HG03139 (cell line): ENCODE results near the gene KCNQ1.

Experiments used
- ATAC-seq: cut with Tn5 transposase; IDR thresholded peaks from one replicate; pipeline ENCODE4 v1.9.1; 2021; ENCODE audit not compliant: unreplicated experiment

KCNQ1 gene

DNA sequence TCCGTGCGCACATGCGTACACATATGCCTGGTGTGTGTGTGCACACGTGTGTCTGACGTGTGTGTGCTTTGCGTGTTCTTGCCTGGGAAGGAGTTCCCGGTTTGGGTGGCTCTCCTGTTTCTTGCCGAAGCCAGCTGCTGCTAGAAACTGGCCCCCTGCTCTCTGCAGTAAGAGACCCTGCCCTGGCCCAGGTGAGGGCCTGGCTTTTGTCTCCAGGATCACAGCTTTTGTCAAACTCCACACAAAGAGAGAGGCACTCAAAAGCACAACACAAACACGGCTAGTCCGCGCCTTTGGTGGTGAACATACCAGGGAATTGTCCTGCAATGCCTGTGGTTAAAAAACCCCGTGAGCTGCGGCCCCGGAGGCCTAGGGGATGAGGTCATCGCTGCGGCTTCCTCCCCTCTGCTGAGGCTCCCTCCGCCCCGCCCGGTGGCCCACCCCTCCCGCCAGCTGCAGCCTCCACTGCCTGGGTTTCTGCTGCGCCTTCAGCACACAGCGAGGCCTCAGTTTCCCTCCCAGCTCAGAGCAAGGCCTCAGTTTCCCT is 88.9 kb downstream of the KCNQ1 start:
- ATAC-seq: no peak

DNA sequence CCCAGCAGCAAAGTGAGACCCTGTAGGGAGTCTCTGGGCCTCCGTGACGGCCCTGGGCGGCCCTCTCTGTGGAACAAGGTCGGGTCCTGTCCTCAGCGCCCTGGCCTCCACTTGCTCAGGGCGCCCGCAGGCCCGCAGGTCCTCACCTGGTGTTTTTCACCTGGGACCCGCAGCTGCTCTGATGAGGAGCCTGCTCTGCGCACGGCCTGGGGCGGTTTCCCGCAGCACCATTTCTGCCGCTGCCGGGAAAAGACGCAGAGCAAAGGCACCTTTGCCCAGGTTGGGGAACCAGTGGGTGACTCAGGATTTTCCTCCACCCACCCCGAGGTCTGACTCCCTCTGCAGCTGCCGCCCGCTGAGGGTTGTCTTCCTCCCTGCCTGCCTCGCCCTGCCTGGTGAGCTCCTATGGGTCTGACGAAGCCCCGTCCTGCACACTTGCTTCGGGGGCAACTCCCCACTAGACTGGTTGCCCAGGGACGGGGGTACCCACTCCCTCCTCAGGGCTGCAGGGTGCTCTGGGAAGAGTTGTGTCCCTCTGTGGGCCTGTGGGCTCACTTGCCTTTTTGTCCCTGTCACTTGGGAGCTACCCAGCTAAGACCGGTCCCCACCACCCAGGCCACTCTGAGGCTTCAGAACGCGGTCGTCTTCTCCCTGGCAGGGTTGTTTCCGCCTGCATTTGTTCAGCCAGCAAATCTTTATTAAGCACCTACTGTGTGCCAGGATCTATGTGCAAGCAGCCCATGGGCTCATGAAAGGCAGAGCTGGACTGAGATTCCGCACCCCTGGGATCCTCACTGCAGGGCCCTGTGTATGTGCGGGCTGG is 89.5 kb downstream of the KCNQ1 start:
- ATAC-seq: no peak

DNA sequence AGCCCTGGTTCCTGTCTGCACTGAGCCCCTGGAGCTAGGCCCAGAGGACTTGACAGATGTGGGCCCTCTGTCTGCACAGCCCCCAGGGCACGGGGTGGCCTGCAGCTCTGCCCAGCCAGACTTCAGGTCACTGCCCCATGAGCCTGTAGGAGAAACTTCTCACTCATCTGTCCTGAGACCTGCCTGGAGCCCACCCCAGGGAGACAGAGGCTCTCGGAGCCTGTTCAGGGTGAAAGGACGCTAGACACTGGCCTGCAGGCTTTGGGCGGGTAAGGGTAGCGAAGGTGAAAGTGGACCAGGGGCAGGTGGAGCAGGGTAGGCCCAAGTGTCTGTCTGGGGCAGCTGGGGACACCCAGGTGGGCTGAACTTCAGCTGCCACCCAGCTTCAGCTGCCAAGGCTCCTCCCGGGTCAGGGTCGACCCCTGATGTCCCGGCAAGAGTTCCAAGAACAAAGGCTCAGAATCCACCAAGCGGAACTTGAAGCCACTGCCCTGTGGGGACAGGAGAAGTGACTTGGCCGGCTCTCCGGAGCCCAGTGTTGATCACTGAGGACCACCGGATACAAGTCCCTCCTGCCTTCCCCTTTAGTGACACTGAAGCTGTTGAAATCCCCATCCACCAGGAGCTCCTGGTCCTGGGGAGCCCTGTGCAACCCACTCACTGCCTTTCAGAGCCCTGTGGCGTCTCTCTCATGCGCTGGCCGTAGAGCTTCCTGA is 90.3 kb downstream of the KCNQ1 start:
- no peak for ATAC-seq

DNA sequence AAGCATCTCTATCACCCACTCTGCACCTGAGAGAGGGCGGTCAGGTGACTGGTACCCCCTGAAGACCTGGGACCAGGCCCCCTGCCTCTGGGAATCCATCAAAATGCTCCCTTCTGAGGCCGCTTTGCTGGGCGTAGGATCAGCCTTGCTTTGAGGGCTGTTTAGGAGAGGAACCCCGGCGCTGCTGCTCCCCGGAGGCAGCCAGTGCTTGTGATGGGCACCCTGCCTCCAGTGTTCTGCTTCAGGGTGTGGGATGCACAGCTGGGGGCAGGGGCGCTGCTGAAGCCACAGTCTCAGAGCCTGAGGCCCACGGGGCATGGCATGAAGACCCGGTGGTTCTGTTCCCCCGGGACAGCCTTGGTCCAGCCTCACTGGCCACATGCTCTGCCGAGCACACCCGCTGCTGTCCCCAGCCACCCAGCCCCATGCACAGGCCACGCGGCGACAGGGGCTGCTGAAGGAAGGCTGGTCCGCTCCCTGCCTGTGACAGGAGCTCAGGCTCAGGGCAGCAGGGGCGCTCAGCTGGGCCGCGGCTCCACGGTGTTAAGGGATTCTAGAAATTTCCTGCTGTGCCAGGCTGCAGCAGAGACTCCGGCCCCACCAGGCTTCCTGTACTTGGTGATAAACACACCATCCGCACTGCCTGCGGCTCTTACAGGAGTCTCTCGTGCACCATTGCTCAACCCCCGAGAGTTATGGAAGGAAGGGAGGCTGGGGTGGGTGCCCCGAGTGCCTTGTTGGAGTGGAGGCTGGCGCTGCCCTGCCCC is 91.0 kb downstream of the KCNQ1 start:
- ATAC-seq: no peak

DNA sequence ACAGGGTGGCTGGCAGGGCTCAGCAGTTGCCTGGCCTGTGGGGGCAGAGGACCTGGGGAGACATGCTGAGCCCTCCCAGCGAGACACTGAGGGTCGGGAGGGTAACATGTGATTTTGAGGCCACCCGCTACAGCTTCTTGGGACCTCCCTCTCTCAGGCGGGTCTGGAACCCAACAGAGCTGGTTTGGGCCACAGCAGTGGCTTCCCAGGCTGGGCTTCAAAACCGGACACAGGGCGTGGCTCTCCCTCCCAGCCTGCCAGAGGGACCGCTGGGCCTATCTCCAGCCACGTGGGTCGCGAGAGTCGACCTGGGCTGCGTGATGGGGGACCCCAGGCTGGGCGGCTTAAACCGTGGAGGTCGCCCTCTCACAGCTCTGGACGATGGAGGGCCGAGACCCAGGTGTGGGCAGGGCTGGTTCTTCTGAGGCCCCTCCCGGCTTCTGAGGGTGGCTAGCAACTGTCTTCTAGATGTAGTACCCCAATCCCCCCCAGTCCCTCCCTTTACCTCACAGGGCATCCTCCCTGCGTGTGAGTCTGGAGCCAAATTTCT is 91.7 kb downstream of the KCNQ1 start:
- no peak for ATAC-seq

DNA sequence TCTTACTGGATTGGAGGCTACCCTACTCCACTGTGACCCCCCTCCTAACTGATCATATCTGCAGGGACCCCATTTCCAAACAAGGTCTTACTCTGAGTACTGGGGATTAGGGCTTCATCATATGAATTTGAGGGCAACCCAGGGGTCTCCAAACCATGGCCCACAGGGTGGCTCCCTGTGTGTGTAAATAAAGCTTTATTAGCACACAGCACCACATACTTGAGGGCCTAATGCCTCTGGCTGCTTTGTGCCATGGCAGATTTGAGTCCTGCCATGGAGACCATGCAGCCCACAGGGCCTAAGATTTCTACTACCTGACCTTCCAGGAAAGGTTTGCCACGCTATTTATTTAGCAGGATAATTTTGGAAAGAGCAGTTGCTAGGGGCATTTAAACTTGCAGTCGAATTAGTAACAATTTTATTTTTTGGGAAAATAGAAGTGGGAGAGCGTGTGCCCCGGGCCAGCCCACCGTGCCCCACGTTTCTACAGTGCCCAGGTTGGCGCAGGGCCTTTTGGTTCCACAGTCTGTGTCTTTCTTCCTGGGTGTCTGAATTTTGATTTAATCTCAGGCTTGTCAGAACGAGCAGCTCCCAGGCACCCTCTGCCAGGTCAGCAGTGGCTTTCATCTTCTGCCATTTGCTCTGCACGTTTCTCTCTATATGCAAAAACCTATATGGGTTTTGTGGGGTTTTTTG is 92.3 kb downstream of the KCNQ1 start:
- no peak for ATAC-seq

DNA sequence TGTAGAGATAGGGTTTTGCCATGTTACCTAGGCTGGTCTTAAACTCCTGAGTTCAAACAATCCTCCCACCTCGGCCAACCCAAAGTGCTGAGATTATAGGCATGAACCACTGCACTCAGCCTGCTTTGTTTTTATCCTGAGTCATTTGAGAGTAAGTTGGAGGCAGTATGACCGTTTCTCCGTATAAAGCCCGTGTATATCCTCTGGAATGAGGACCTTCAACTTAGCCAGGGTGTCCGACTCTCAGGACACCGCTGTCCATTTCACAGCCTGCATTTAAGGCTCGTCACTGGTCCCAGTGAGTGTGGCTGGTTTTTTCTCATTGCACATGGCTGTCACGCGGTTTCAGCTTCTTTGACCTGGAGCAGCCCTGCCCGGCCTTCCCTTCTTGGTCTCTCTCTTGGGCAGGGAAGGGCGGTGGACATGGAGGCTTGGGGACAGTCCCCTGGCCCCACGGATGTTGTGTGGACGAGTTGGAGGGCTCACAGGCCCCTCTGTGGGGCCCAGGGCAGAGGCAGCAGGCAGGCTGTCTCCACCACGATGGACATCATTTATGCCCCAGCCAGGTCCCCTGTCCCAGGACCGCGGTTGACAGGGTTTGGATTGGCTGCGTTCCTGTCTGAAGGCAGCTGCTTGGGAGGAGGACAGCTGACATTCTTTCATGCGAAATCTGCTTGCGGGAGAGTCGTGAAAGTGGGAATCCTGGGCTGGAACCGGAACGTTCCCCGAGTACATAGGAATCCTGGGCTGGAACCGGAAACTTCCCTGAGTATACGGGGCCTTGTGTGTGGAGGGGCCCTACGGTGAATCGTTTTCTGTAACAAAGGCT is 93.3 kb downstream of the KCNQ1 start:
- no peak for ATAC-seq

DNA sequence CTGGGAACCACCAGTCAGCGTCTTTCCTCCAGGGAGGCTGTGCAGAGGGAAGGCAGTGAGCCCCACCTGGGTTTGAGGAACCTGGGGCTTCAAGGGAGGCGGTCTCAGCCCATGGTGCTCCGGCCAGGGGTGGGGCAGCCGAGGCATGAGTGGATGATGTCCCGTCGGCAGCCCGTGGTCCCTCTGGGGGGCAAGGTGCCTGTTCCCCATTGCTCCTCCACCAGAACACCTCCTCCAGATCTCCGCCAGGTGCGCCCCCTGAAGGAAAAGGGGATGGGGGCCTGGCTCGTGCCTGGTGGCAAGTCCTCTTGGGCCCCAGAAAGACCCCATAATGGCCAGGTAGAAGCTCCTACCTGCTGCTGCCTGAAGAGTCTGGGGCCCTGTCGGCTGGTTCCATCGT is 94.1 kb downstream of the KCNQ1 start:
- no peak for ATAC-seq

DNA sequence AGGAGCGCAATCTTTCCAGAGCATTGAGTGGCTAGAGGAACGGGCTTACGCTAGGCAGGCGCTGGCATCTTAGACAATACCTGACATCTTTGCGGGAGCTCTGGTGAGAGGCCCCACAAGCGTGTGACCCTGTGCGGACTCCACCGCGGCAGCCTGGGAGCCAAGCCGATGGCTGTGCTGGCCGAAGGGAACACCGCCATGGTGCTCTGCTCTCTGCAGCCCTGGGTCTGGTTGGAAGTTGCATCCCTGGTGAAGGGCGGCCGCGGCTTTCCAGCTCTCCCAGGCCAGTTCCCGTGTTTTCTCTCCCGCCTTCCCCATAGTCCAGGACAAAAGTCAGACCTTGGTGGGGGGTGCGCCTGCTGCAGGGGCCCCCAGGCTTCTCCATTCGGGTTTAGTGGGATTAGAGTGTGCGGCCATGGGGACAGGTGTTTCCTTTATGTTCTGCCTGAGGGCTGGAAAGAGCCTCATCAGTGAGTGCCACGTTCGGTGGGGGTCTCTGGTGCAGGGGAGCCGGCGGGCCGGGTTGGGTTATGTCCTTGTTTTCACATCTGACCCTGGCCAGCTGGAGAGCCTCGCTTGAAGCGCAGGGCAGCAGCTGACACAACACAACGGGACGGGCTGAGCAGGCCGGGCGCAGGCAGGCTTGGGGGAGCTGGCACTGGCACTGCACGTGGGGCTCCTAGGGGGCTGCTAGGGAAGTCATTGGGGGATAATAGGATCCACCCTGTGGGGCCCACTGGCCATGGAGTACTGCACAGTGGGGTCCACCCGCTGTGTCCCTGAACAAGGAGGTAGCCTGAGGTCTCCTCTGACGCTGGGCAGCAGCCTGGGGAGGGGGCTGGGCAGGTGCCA is 94.8 kb downstream of the KCNQ1 start:
- ATAC-seq: no peak

DNA sequence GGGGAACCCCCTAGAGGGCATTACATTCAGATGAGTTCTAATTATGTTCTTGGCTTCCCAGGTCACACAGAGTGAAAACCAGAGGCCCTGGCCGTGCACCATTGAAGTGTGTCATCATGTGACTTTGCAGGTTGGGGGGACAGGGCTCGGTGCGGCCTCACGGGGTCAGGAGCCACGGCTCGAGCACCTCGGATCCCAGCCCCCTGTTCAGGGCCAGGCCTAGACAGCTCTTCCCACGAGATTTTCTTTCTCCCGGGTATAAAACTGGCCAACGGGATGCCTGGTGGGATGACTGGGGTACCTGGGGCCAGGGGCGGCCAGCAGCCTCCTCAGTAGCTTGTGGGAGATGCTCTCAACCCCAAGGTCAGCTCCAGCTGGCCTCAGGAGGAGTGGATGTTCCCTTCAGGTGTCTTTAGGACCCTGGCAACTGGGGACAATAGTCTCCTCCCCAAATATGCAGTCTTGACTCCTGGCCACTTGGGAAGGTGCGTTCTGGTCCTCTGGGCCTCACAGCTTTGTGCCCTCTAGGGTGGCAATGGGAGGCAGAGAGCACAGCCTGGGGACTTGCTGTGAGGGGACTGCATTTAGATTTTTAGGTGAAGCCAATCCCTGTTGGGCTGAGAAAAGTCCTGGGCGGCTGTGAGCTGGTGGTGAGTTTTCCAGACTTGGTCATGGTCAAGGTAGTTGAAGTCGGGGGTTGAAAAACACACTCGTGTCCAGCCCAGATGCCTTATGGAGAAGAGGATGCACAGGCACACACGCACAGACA is 95.6 kb downstream of the KCNQ1 start:
- no peak for ATAC-seq

DNA sequence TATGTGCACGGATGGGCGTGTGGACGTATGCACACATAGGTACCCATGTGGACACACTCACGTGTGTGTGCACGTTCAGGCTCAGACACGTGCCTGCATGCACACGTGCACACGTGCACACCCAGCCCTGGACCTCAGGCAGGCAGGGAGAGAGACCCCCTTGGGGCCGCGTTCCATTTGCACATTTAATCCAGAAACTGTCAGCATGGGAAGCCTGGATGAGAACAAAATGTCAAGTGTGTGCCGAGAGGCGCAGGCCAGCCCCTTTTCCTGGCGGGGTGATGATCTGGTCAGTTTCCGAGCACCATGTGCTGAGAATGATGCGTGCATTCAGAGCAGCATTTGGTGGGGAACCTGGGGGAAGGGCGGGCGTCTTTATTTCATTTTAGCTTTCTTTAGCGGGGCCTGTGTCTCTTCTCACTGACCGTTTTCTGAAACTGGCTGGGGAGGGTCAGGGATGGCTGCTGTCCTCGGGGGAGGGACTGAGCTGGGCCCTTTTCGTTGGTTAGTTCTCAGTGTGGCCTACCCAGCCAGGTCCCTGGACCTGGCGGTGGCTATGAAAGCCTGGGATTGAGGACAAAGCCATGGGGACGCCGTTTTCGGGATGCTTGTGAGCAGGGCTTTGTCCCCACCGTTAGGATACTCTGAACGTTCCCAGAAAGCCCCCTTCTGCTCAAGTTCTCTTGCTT is 96.3 kb downstream of the KCNQ1 start:
- ATAC-seq: no peak

DNA sequence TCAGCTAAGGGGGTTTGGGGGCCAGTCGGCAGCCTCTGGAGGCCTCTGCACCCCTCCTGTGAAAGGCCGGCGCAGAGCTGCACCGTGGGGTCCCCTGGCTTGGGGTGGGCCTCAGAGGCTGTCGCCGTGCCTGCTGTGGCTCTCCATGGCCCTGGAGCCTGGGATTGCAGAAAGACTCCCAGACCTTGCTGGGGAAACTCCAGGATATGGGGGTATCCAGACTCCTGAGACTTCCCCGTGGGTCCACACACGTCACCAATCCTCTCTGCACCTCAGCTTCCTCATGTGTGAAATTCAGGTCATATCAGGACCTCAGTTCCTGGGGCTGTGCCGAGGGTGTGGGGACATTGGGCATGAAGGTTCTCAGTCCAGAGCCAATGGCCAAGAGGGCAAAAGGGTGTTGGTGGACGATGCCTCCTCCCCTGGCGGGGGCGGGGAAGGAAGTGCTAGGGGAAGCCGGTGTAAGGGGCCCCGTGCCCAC is 97.1 kb downstream of the KCNQ1 start:
- ATAC-seq: no peak

DNA sequence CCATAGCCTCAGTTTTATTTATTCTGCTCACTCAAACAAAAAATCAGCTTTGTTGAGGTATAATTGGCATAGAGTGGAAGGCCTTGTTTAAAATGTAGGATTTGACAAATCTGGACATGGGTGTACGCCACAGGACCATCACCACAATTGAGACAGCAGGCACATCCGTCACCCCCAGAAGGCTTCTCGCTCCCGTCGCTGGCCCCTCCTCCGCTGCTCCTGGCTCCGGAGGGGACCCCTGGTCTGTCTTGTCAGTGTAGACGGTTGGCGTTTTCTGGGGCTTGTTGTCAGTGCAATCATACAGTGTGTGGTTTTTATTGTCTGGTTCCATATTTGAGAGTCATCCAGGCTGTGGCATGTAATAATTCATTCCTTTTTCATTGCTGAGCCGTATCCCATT is 97.6 kb downstream of the KCNQ1 start:
- no peak for ATAC-seq

DNA sequence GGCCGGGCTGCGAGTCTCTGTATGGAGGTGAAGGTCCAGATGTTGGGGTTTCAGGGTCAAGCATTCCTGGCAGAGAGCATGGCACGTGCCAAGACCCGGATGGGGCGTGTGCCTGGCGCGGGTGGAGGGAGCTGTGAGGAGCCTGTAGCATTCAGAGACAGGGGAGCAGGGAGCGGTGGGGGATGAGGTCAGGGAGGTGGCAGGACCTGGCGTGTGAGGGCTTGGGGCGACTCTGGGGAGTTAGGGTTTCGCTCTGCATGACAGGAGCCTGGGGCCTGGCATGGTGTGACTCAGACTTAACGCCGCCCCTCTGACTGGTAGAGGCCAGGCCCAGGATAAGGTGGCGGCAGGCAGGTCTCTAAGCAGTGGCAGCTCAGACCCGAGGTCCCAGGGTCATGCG is 103.0 kb downstream of the KCNQ1 start:
- ATAC-seq: no peak

DNA sequence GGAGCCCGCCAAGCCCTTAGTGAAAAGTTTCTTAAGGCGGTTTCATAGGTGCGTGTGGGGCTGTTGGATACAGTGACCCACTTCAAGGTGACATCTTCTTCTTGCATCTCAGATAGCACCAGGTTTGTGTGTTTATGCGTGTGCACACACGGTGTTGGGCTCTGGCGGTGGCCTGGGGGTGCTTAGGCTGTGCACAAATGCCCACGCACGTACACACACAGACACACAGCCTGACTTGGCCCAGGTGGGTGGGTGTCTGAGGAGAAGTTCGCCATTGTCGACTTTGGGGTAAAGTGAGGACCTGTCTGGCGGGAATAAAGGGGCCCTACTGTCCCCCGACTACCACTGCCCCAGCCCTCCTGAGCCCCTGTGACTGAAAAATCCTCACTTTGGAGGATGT is 103.8 kb downstream of the KCNQ1 start:
- no peak for ATAC-seq

DNA sequence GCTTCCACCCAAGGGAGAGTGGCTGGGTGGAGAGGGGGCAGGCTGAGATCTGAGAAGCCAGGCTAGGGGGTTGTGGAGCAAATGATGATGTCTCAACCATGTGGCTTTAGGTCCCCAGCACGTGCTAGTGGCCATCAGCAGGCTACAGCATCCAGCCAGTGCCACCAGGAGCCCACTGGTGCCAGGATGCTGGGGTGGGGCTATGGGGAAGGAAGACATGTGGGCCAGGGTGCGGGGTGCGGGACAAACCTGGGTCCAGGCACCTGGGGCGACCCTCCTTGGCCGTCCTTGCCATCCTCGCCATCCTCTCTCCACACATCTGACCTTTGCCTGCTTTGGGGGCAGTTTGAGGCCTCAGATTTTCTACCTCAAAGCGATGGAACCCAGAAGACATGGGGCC is 104.3 kb downstream of the KCNQ1 start:
- ATAC-seq: no peak

DNA sequence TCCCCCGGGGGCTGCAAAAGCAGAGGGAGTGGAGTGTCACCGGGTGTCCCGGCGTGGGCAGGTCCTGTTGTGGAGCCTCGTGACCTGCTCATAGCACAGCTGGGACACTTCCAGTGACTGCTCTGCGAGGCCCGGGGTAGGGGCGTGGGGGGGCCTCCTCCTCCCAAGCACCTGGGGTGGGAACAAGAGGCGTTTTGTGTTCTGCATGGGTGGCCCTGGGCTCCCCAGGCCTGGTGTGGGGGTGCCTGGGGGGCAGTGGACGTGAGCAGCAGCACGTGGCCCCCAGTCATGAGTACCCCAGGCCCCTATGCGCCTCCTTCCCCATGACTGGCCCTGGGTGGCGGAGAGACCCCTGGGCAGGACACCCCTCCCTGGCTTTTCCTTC is 104.7 kb downstream of the KCNQ1 start:
- no peak for ATAC-seq
